ENCODE data around the gene RASEF. TPM values are rescaled to one million over a fixed set of nuclear protein-coding genes. Genes with fewer than 3 reads are reported as not detected.

Gene RASEF
- total RNA-seq, 1 donor from 2014 or later: 0.28 TPM

- H3K36me3 Mint-ChIP-seq (ENCODE audit: low read depth, unreplicated experiment): no peaks in the 10 kb centered on the region
- H3K27me3 Mint-ChIP-seq (ENCODE audit: unreplicated experiment): no peaks in the 10 kb centered on the region
- H3K9me3 Mint-ChIP-seq (ENCODE audit: unreplicated experiment): no peaks in the 10 kb centered on the region
- TF ChIP-seq CTCF (IDR thresholded peaks at IDR 0.05; ENCODE audit: unreplicated experiment): no peak
- DNase-seq (ENCODE audit: low spot score): no peak
- no peak overlapping the region for H3K4me3 Mint-ChIP-seq (ENCODE audit: unreplicated experiment)
- H3K27ac Mint-ChIP-seq (ENCODE audit: unreplicated experiment): no peak overlapping the region
- no peaks in the 10 kb centered on the region for H3K4me1 Mint-ChIP-seq (ENCODE audit: unreplicated experiment)
Observed at GRCh38 chr9:83027153-83027891, 35.6 kb downstream of the RASEF start.

GRCh38 chr9:83024506-83025125 lies 38.3 kb downstream of the RASEF start:
- Mint-ChIP-seq H3K27me3 (ENCODE audit: unreplicated experiment) (no peaks in the 10 kb centered on the region), H3K4me3 (ENCODE audit: unreplicated experiment) (no peak overlapping the region), H3K36me3 (ENCODE audit: low read depth, unreplicated experiment) (no peaks in the 10 kb centered on the region), H3K4me1 (ENCODE audit: unreplicated experiment) (no peaks in the 10 kb centered on the region), H3K9me3 (ENCODE audit: unreplicated experiment) (no peaks in the 10 kb centered on the region), H3K27ac (ENCODE audit: unreplicated experiment) (no peak overlapping the region)
- DNase-seq (ENCODE audit: low spot score): no peak
- TF ChIP-seq CTCF (IDR thresholded peaks at IDR 0.05; ENCODE audit: unreplicated experiment): no peak

GRCh38 chr9:83023151-83023550 lies 39.8 kb downstream of the RASEF start:
- DNase-seq (ENCODE audit: low spot score): no peak
- H3K36me3 Mint-ChIP-seq (ENCODE audit: low read depth, unreplicated experiment): no peaks in the 10 kb centered on the region
- TF ChIP-seq CTCF (IDR thresholded peaks at IDR 0.05; ENCODE audit: unreplicated experiment): no peak
- no peak overlapping the region for H3K4me3 Mint-ChIP-seq (ENCODE audit: unreplicated experiment)
- H3K4me1 Mint-ChIP-seq (ENCODE audit: unreplicated experiment): no peaks in the 10 kb centered on the region
- no peak overlapping the region for H3K27ac Mint-ChIP-seq (ENCODE audit: unreplicated experiment)
- no peaks in the 10 kb centered on the region for H3K9me3 Mint-ChIP-seq (ENCODE audit: unreplicated experiment)
- H3K27me3 Mint-ChIP-seq (ENCODE audit: unreplicated experiment): no peaks in the 10 kb centered on the region

- H3K9me3 Mint-ChIP-seq (ENCODE audit: unreplicated experiment): no peaks in the 10 kb centered on the region
- H3K27me3 Mint-ChIP-seq (ENCODE audit: unreplicated experiment): no peaks in the 10 kb centered on the region
- H3K4me3 Mint-ChIP-seq (ENCODE audit: unreplicated experiment): no peak overlapping the region
- no peak overlapping the region for H3K27ac Mint-ChIP-seq (ENCODE audit: unreplicated experiment)
- no peak for DNase-seq (ENCODE audit: low spot score)
- no peak for TF ChIP-seq CTCF (IDR thresholded peaks at IDR 0.05; ENCODE audit: unreplicated experiment)
- no peaks in the 10 kb centered on the region for H3K36me3 Mint-ChIP-seq (ENCODE audit: low read depth, unreplicated experiment)
- H3K4me1 Mint-ChIP-seq (ENCODE audit: unreplicated experiment): peaks cover 2% of the 10 kb centered on the region
Observed at GRCh38 chr9:83020864-83021263, 42.1 kb downstream of the RASEF start.

GRCh38 chr9:83020327-83020726 lies 42.6 kb downstream of the RASEF start:
- Mint-ChIP-seq H3K27me3 (ENCODE audit: unreplicated experiment) (no peaks in the 10 kb centered on the region), H3K36me3 (ENCODE audit: low read depth, unreplicated experiment) (no peaks in the 10 kb centered on the region)

More at GRCh38 chr9:83020327-83020726, 42.6 kb downstream of the RASEF start:
- no peak for TF ChIP-seq CTCF (IDR thresholded peaks at IDR 0.05; ENCODE audit: unreplicated experiment)
- no peak overlapping the region for H3K27ac Mint-ChIP-seq (ENCODE audit: unreplicated experiment)
- no peak for DNase-seq (ENCODE audit: low spot score)
- peaks cover 2% of the 10 kb centered on the region for H3K4me1 Mint-ChIP-seq (ENCODE audit: unreplicated experiment)
- H3K9me3 Mint-ChIP-seq (ENCODE audit: unreplicated experiment): no peaks in the 10 kb centered on the region
- H3K4me3 Mint-ChIP-seq (ENCODE audit: unreplicated experiment): no peak overlapping the region
